Natural killer cell (primary cell): ENCODE data around the gene LHPP. TPM values are rescaled to one million over a fixed set of nuclear protein-coding genes. Genes with fewer than 3 reads are reported as not detected.
A peak's percentile ranks its signal among the peaks of the same experiment; 100 is the strongest.

Experiments used
- ATAC-seq, 3 donors: fragments of 150-1000 bp in 2 of 3; fragments of 200-7000 bp in 1 of 3; cut with Tn5 transposase; 1 replicate in 1 of 3; 2 replicates in 2 of 3; pipeline ENCODE4 v1.10.0; 2021; ENCODE audit warnings: mild to moderate bottlenecking in 2 of 3, moderate library complexity in 2 of 3
- DNase-seq, 2 donors: peaks; one replicate each; pipeline versions ENCODE4 v3.0.0 to v3.0.0-alpha.2; 2013 to 2021; ENCODE audit warnings: mixed read lengths in 1 of 2
- H3K27ac ChIP-seq: one replicate; pipeline ENCODE4 v1.5.1; 2013; ENCODE audit warnings: mild to moderate bottlenecking, low read length
- H3K27me3 ChIP-seq: one replicate; pipeline ENCODE4 v1.6.1; 2013; ENCODE audit warnings: low read length; ENCODE audit not compliant: control insufficient read depth, insufficient read depth
- H3K36me3 ChIP-seq: one replicate; pipeline ENCODE4 v1.6.1; 2013; ENCODE audit warnings: low read length; ENCODE audit not compliant: control insufficient read depth, insufficient read depth
- H3K4me1 ChIP-seq: one replicate; pipeline ENCODE4 v1.6.1; 2013; ENCODE audit warnings: low read length; ENCODE audit not compliant: control insufficient read depth, insufficient read depth
- H3K4me3 ChIP-seq: one replicate; pipeline ENCODE4 v1.5.1; 2013; ENCODE audit warnings: low read length
- H3K9me3 ChIP-seq: one replicate; pipeline ENCODE4 v1.6.1; 2013; ENCODE audit warnings: low read length; ENCODE audit not compliant: control insufficient read depth, insufficient read depth
- H3K27ac Mint-ChIP-seq, 2 donors: one replicate each; pipeline ENCODE4 v1.8.0; 2022; ENCODE audit warnings: mild to moderate bottlenecking in 2 of 2, mixed read lengths in 2 of 2, moderate library complexity in 1 of 2
- H3K27me3 Mint-ChIP-seq, 2 donors: one replicate each; pipeline ENCODE4 v1.8.0; 2022; ENCODE audit warnings: low read depth in 2 of 2, mixed read lengths in 2 of 2
- H3K36me3 Mint-ChIP-seq: one replicate; pipeline ENCODE4 v1.8.0; 2022; ENCODE audit warnings: mixed read lengths
- H3K4me1 Mint-ChIP-seq, 2 donors: one replicate each; pipeline ENCODE4 v1.8.0; 2022; ENCODE audit warnings: mixed read lengths in 2 of 2
- H3K4me3 Mint-ChIP-seq: one replicate; pipeline ENCODE4 v1.8.0; 2022; ENCODE audit warnings: mild to moderate bottlenecking, moderate library complexity, mixed read lengths
- H3K9me3 Mint-ChIP-seq, 2 donors: one replicate each; pipeline ENCODE4 v1.8.0; 2022; ENCODE audit warnings: mixed read lengths in 2 of 2
- CTCF ChIP-seq: fragments of 200-600 bp; IDR thresholded peaks from one replicate; pipeline ENCODE4 v1.8.0; 2022; ENCODE audit warnings: antibody characterized with exemption
- WGBS: methylation state at CpG from one replicate; pipeline ENCODE4 v1.1.7; 2013; ENCODE audit warnings: missing lambda C conversion rate; ENCODE audit not compliant: insufficient coverage; 5-methylcytosine and 5-hydroxymethylcytosine counted together
- intact Hi-C: fragments of 100-400 bp; cut with micrococcal nuclease; formaldehyde crosslinking; loops from one replicate; pipeline ENCODE4 v1.14.2; 2022
- total RNA-seq, 4 donors: library from RNA; stranded (reverse); fragments of 120-200 nt in 1 of 4; gene quantifications; one replicate each; pipeline versions ENCODE4 v1.2.3 to v1.2.4, GENCODE V29; 2013 to 2022

Gene LHPP
- total RNA-seq, 3 donors from 2014 or later (not counting 1 experiment from before 2014, with no cell fraction given), result 12.3 to 19.3 (median 14.8) TPM

GRCh38 chr10:124654686-124655085 lies 193.1 kb downstream of the LHPP start:
- Histone ChIP-seq H3K36me3 (peaks cover 9% of the 10 kb centered on the region), H3K27ac (peak overlapping the region; percentile 69), H3K4me3 (no peak overlapping the region), H3K4me1 (peaks cover 96% of the 10 kb centered on the region), H3K9me3 (no peaks in the 10 kb centered on the region), H3K27me3 (no peaks in the 10 kb centered on the region)
- ATAC-seq (no peak), DNase-seq (peak in 1 of 2 donors; percentile 61)
- TF ChIP-seq CTCF, result no peak
- Mint-ChIP-seq H3K4me1 (peaks cover 53 to 87% of the 10 kb centered on the region in 2 donors), H3K36me3 (no peaks in the 10 kb centered on the region), H3K27ac (peak overlapping the region; percentile 72 to 99), H3K9me3 (no peaks in the 10 kb centered on the region), H3K4me3 (no peak overlapping the region), H3K27me3 (no peaks in the 10 kb centered on the region)
- 40% methylated on average over 7 of the region's 7 CpGs for WGBS
- intact Hi-C loops, result loop anchor here (10.0 kb wide), 1 partner anchor 880 kb away; no protein-coding TSS in a partner anchor

- Histone ChIP-seq H3K4me1 (peaks cover 96% of the 10 kb centered on the region), H3K9me3 (no peaks in the 10 kb centered on the region), H3K27ac (peak overlapping the region; percentile 69), H3K27me3 (no peaks in the 10 kb centered on the region), H3K36me3 (peaks cover 9% of the 10 kb centered on the region), H3K4me3 (no peak overlapping the region)
- intact Hi-C loops, result loop anchor here (2.0 to 10.0 kb wide), 2 partner anchors 15 to 881 kb away; no protein-coding TSS in a partner anchor
- no peaks in the 10 kb centered on the region for H3K36me3 Mint-ChIP-seq
- H3K9me3 Mint-ChIP-seq, result no peaks in the 10 kb centered on the region
- no peak overlapping the region for H3K4me3 Mint-ChIP-seq
- ATAC-seq (no peak), DNase-seq (no peak)
- no peak for TF ChIP-seq CTCF
- H3K27ac Mint-ChIP-seq, result peak overlapping the region; percentile 72 to 99
- no peaks in the 10 kb centered on the region for H3K27me3 Mint-ChIP-seq
- H3K4me1 Mint-ChIP-seq, result peaks cover 53 to 87% of the 10 kb centered on the region in 2 donors
- 90% methylated on average over 13 of the region's 13 CpGs for WGBS
Observed at GRCh38 chr10:124655191-124656112, 193.8 kb downstream of the LHPP start.

- peaks cover 50 to 87% of the 10 kb centered on the region in 2 donors for H3K4me1 Mint-ChIP-seq
- H3K27ac ChIP-seq, result peak overlapping the region; percentile 69
- no peak for DNase-seq
- H3K27me3 Mint-ChIP-seq, result no peaks in the 10 kb centered on the region
- H3K27ac Mint-ChIP-seq, result peak overlapping the region; percentile 72 to 99
- peaks cover 96% of the 10 kb centered on the region for H3K4me1 ChIP-seq
- no peaks in the 10 kb centered on the region for H3K27me3 ChIP-seq
- 97% methylated on average over 7 of the region's 7 CpGs for WGBS
- no peaks in the 10 kb centered on the region for H3K36me3 Mint-ChIP-seq
- H3K9me3 Mint-ChIP-seq, result no peaks in the 10 kb centered on the region
- no peak for TF ChIP-seq CTCF
- intact Hi-C loops, result loop anchor here (2.0 to 10.0 kb wide), 2 partner anchors 15 to 881 kb away; no protein-coding TSS in a partner anchor
- H3K4me3 ChIP-seq, result no peak overlapping the region
- no peak overlapping the region for H3K4me3 Mint-ChIP-seq
- ATAC-seq, result no peak
- no peaks in the 10 kb centered on the region for H3K9me3 ChIP-seq
- peaks cover 9% of the 10 kb centered on the region for H3K36me3 ChIP-seq
Observed at GRCh38 chr10:124656113-124656490, 194.5 kb downstream of the LHPP start.
